ENCODE results near the gene B4GALNT3. TPM values are rescaled to one million over a fixed set of nuclear protein-coding genes. Genes with fewer than 3 reads are reported as not detected.

The B4GALNT3 gene
- total RNA-seq, 1 donor from 2014 or later = 7.0 TPM

GRCh38 chr12:597926-598568, 138.3 kb downstream of the B4GALNT3 start:
- DNase-seq (ENCODE audit: low spot score in 2 of 2, unreplicated experiment in 2 of 2) = no peak
- Mint-ChIP-seq H3K27me3 (ENCODE audit: low read depth) (no peaks in the 10 kb centered on the region), H3K4me1 (peaks cover 1% of the 10 kb centered on the region), H3K9me3 (no peaks in the 10 kb centered on the region), H3K4me3 (no peak overlapping the region), H3K27ac (no peak overlapping the region), H3K36me3 (no peaks in the 10 kb centered on the region)
- TF ChIP-seq, protein P1, sequence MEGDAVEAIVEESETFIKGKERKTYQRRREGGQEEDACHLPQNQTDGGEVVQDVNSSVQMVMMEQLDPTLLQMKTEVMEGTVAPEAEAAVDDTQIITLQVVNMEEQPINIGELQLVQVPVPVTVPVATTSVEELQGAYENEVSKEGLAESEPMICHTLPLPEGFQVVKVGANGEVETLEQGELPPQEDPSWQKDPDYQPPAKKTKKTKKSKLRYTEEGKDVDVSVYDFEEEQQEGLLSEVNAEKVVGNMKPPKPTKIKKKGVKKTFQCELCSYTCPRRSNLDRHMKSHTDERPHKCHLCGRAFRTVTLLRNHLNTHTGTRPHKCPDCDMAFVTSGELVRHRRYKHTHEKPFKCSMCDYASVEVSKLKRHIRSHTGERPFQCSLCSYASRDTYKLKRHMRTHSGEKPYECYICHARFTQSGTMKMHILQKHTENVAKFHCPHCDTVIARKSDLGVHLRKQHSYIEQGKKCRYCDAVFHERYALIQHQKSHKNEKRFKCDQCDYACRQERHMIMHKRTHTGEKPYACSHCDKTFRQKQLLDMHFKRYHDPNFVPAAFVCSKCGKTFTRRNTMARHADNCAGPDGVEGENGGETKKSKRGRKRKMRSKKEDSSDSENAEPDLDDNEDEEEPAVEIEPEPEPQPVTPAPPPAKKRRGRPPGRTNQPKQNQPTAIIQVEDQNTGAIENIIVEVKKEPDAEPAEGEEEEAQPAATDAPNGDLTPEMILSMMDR (IDR thresholded peaks at IDR 0.05; ENCODE audit: unreplicated experiment) = no peak

DNA sequence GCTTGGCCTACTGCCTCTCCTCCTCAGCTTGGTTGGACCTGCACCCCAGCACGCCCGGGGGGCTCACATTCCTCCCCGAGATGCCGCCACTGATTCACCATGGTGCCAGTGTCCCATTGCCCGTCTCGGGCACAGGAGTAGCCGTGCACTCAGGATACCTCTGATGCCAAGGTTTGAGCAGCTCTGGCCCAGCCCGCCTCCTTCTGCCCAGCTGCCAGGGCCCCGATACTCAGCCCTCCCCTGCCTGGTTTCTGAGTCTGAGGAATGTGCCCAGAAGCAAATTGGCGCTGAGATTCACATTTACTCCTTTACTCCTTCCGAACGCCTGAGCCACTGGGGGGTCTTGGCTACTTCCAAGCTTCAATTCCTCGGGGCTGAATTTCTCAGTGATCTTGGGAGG, 140.0 kb downstream of the B4GALNT3 start:
- no peak overlapping the region for H3K27ac Mint-ChIP-seq
- TF ChIP-seq, protein P1 (IDR thresholded peaks at IDR 0.05; ENCODE audit: unreplicated experiment) = no peak

GRCh38 chr12:601976-602699, 142.4 kb downstream of the B4GALNT3 start:
- H3K27ac Mint-ChIP-seq = no peak overlapping the region
- H3K4me1 Mint-ChIP-seq = peaks cover 1% of the 10 kb centered on the region
- TF ChIP-seq, protein P1 (IDR thresholded peaks at IDR 0.05; ENCODE audit: unreplicated experiment) = no peak
- no peaks in the 10 kb centered on the region for H3K9me3 Mint-ChIP-seq
- H3K27me3 Mint-ChIP-seq (ENCODE audit: low read depth) = no peaks in the 10 kb centered on the region
- H3K4me3 Mint-ChIP-seq = no peak overlapping the region
- no peaks in the 10 kb centered on the region for H3K36me3 Mint-ChIP-seq
- no peak for DNase-seq (ENCODE audit: low spot score in 2 of 2, unreplicated experiment in 2 of 2)

More for the DNA sequence above, 140.0 kb downstream of the B4GALNT3 start:
- Mint-ChIP-seq H3K27me3 (ENCODE audit: low read depth) (no peaks in the 10 kb centered on the region), H3K36me3 (no peaks in the 10 kb centered on the region), H3K4me3 (no peak overlapping the region), H3K9me3 (no peaks in the 10 kb centered on the region), H3K4me1 (peaks cover 1% of the 10 kb centered on the region)
- DNase-seq (ENCODE audit: low spot score in 2 of 2, unreplicated experiment in 2 of 2) = no peak

- Mint-ChIP-seq H3K27me3 (ENCODE audit: low read depth) (no peaks in the 10 kb centered on the region), H3K4me3 (no peak overlapping the region), H3K4me1 (peaks cover 1% of the 10 kb centered on the region), H3K36me3 (no peaks in the 10 kb centered on the region), H3K9me3 (no peaks in the 10 kb centered on the region), H3K27ac (no peak overlapping the region)
- TF ChIP-seq, protein P1 (IDR thresholded peaks at IDR 0.05; ENCODE audit: unreplicated experiment) = no peak
- DNase-seq (ENCODE audit: low spot score in 2 of 2, unreplicated experiment in 2 of 2) = no peak
These were observed 142.9 kb downstream of the B4GALNT3 start for GRCh38 chr12:602700-603068.

- no peaks in the 10 kb centered on the region for H3K36me3 Mint-ChIP-seq
- H3K27ac Mint-ChIP-seq = no peak overlapping the region
These were observed 145.2 kb downstream of the B4GALNT3 start for GRCh38 chr12:604956-605355.

More at GRCh38 chr12:604956-605355, 145.2 kb downstream of the B4GALNT3 start:
- Mint-ChIP-seq H3K27me3 (ENCODE audit: low read depth) (no peaks in the 10 kb centered on the region), H3K4me1 (peaks cover 1% of the 10 kb centered on the region), H3K9me3 (no peaks in the 10 kb centered on the region), H3K4me3 (no peak overlapping the region)
- DNase-seq (ENCODE audit: low spot score in 2 of 2, unreplicated experiment in 2 of 2) = no peak
- TF ChIP-seq, protein P1 (IDR thresholded peaks at IDR 0.05; ENCODE audit: unreplicated experiment) = no peak
